NCI-H1694 (cell line): ENCODE measurements around the gene SF3A1.

Experiments used
- DNase-seq: peaks from one replicate; lab custom pipeline; 2025; lab: John Stamatoyannopoulos, UW

Gene SF3A1

DNA sequence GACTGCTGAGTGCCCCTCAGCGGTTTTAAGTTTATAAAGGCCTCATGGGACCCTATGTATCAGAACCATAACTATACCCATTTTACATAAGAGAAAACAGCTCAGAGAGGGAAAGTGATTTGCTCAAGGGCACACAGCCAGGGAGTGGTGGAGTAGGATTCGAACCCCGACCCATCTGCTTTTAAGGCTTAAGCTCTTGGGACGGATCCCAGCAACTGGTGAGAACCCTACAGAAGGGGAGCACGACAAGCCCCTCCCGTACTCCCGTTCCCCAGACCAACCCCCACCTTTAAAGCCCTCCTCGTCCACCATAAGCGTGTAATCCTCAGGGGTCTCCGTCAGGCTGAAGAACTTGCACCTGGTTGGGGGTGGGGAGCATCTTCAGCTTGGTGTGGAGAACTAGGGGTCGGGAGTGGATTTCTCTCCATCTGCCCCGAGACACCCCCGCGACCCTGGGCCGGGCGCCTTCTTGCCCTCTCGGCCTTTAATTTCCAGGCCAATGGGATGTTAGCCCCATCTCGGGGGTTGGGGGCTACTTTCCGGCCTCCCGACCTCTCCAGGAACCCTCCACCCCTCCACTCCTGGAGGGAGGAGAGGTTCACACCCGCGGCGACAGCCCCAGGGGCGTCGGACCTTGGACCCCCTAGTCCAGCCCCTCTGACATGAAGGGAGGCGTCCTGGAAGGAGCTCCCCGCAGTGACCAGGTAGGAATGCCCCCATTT, 68.1 kb downstream of the SF3A1 start:
- no peak for DNase-seq

DNA sequence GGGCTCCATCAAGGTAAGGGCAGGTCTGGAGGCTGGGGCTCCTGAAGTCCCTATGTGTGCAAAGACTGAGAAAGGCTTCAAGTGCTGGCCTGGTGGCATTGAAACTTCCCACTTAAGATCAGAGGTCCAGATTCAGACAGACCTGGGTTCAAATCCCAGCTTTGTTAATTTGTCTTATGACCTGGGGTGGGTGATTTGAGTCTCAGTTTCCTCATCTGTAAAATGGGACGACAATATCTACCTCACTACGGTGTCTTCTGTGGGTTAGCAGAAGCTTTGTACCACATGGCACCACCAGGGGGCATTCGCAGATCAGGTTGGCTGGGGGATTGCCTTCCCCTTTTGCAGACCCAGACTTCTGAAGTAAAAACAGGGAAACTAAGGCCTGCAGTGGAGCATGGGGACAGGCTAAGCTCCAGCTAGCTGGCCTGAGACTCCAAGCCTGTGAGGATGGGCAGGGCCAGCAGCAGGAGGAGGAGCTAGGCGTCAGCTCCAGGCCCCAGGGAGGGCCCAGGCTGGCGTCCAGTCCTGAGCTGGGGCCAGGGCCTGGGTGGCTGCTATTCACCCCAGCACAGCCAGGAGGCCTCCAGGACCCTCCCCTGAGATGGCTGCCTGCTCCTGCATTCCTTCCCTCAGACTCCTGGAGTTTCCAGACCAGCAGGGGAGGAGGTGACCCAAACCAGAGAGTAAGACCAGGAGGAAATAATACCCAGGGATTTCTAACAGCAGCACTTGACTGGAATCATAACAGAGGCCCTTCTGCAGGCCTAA, 68.9 kb downstream of the SF3A1 start:
- peak; percentile 81 for DNase-seq

GRCh38 chr22:30286813-30287647, 69.7 kb downstream of the SF3A1 start:
- peak; percentile 38 for DNase-seq

DNA sequence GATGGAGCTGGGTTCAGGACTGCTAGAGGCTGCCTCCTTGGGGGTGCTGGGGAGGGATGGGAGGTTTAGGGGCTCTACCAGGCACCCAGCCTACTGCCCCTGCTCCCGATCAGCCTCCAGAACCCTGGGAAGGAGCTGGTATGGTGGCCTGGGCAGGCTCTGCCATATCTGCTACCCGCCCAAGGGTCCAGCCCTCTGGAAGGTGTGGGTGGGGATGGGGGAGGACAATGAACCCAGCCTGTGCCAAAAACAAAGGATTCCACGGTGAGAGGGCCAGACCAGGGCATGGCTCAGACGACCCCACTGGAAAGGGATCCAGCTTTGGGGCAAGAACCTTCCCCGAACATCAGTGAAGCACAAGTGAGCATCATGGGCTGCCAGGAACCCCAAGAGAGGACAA, 70.4 kb downstream of the SF3A1 start:
- DNase-seq: no peak

DNA sequence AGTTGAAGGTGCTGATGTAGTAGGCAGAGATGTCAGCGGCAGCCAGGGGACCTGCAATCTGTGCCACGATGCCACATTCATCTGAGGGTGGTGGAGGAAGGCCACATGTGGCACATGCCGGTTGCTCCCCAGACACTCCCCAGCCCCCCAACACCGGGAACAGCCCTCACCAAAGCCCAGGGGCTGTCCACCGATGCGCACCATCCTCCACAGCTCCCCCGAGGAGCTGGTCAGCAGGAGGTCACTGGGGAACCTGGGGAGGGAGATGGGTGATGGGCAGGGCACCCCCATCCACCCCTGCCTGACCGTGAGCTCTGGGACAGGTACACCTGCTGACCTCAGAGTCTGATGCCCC, 70.9 kb downstream of the SF3A1 start:
- DNase-seq: no peak

DNA sequence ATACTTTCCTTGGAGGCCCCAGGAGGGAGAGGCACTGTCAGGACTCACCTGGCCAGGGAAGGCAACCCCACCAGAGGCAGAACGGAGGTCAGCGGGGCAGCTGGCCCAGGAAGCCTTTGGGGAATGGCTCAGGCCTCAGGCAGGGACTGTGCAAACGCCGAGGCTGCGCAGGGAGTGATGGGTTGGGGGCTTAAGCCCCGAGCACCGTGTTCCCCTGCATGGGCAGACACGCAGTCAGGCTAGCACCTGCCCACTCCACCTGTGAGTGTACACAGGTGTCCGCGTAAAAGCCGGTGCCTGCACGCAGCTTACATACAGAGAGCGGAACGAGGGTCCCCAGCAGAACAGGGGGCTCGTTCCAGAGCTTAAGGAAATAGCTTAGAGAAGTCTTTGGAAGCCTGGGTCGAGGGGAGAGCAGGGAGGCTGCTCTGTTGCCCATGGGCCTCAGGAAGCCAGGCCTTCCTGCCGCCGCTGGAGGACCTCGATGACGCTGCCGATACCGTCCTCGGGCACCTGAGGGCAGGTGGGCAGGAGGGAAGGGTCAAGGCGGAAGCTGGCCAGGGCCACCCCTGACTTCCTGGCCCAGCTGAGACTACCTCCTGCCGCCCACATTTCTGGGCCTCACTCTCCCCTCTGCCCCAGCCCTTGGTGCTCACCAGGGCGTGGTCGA, 71.4 kb downstream of the SF3A1 start:
- DNase-seq: no peak

GRCh38 chr22:30284666-30285065, 72.0 kb downstream of the SF3A1 start:
- no peak for DNase-seq

- DNase-seq: no peak
Observed at GRCh38 chr22:30284172-30284571, 72.5 kb downstream of the SF3A1 start.

- DNase-seq: no peak
Observed at GRCh38 chr22:30283342-30283741, 73.4 kb downstream of the SF3A1 start.

- DNase-seq: no peak
Observed at GRCh38 chr22:30282616-30283046, 74.1 kb downstream of the SF3A1 start.
